HG02970 (cell line): ENCODE results near the gene OR5L1.

Experiments used
- ATAC-seq: cut with Tn5 transposase; IDR thresholded peaks from one replicate; pipeline ENCODE4 v1.9.1; 2021; ENCODE audit warnings: mild to moderate bottlenecking, moderate library complexity, moderate number of reproducible peaks; ENCODE audit not compliant: unreplicated experiment, low FRiP score

OR5L1 gene

GRCh38 chr11:55811067-55811466 is at the start of gene OR5L1:
Gene OR5L1 (plus strand): TSS chr11:55811367. CDS start chr11:55811467, 100 bp downstream.
- ATAC-seq, result no peak

- no peak for ATAC-seq
These were observed 38.0 kb upstream of the OR5L1 start, which contains the start of gene OR5D13 for GRCh38 chr11:55773138-55773537. Gene OR5D13 (plus strand): TSS chr11:55773438. CDS start chr11:55773438, 0 bp downstream.

- ATAC-seq, result no peak
These were observed 19.6 kb upstream of the OR5L1 start for GRCh38 chr11:55791606-55792005.

GRCh38 chr11:55793321-55793720 is 17.8 kb upstream of the OR5L1 start:
- no peak for ATAC-seq

- ATAC-seq, result no peak
These were observed 15.9 kb upstream of the OR5L1 start, which contains the start of gene OR5D14 for GRCh38 chr11:55795256-55795655. Gene OR5D14 (plus strand): TSS chr11:55795556. CDS start chr11:55795556, 0 bp downstream.

GRCh38 chr11:55806248-55806647 is 4.9 kb upstream of the OR5L1 start:
- no peak for ATAC-seq

GRCh38 chr11:55819330-55819729 is 8.2 kb downstream of the OR5L1 start, which contains the start of gene OR5D18:
Gene OR5D18 (plus strand): TSS chr11:55819630. CDS start chr11:55819630, 0 bp downstream.
- ATAC-seq, result no peak

- ATAC-seq, result no peak
These were observed 15.8 kb downstream of the OR5L1 start, which contains the start of gene OR5L2 for GRCh38 chr11:55826919-55827318. Gene OR5L2 (plus strand): TSS chr11:55827219. CDS start chr11:55827219, 0 bp downstream.

GRCh38 chr11:55838452-55838851 is 27.3 kb downstream of the OR5L1 start, which contains the start of gene OR5D16:
Gene OR5D16 (plus strand): TSS chr11:55838752. CDS start chr11:55838752, 0 bp downstream.
- ATAC-seq, result no peak

GRCh38 chr11:55847453-55847852 is 36.3 kb downstream of the OR5L1 start:
- no peak for ATAC-seq

GRCh38 chr11:55849037-55849436 is 37.9 kb downstream of the OR5L1 start:
- ATAC-seq, result no peak

GRCh38 chr11:55852141-55852540 is 41.0 kb downstream of the OR5L1 start:
- ATAC-seq, result no peak

- no peak for ATAC-seq
These were observed 43.5 kb downstream of the OR5L1 start for GRCh38 chr11:55854704-55855103.
